ENCODE measurements around the gene TTPAL.

The TTPAL gene

GRCh38 chr20:44491635-44492395 lies 16.1 kb downstream of the TTPAL start:
- H3K27ac ChIP-seq = no peak overlapping the region
- H3K36me3 ChIP-seq = peaks cover 47% of the 10 kb centered on the region
- no peak overlapping the region for H3K4me3 ChIP-seq (ENCODE audit: low read depth, low read length)
- TF ChIP-seq CTCF (IDR thresholded peaks at IDR 0.05; ENCODE audit: low read depth, low read length) = no peak
- no peaks in the 10 kb centered on the region for H3K9me3 ChIP-seq (ENCODE audit: severe bottlenecking)
- no peak for DNase-seq
- no peaks in the 10 kb centered on the region for H3K27me3 ChIP-seq (ENCODE audit: insufficient read depth, low read depth, severe bottlenecking)

- Histone ChIP-seq H3K9me3 (ENCODE audit: severe bottlenecking) (no peaks in the 10 kb centered on the region), H3K4me3 (ENCODE audit: low read depth, low read length) (no peak overlapping the region), H3K27ac (no peak overlapping the region), H3K36me3 (peaks cover 47% of the 10 kb centered on the region), H3K27me3 (ENCODE audit: insufficient read depth, low read depth, severe bottlenecking) (no peaks in the 10 kb centered on the region)
- no peak for TF ChIP-seq CTCF (IDR thresholded peaks at IDR 0.05; ENCODE audit: low read depth, low read length)
- no peak for DNase-seq
Measured at GRCh38 chr20:44494266-44494665, 18.6 kb downstream of the TTPAL start.

- Histone ChIP-seq H3K27ac (no peak overlapping the region), H3K36me3 (peaks cover 43% of the 10 kb centered on the region), H3K4me3 (ENCODE audit: low read depth, low read length) (no peak overlapping the region), H3K27me3 (ENCODE audit: insufficient read depth, low read depth, severe bottlenecking) (no peaks in the 10 kb centered on the region), H3K9me3 (ENCODE audit: severe bottlenecking) (no peaks in the 10 kb centered on the region)
- TF ChIP-seq CTCF (IDR thresholded peaks at IDR 0.05; ENCODE audit: low read depth, low read length) = no peak
- no peak for DNase-seq
Measured at GRCh38 chr20:44494681-44495080, 19.0 kb downstream of the TTPAL start.

- peaks cover 41% of the 10 kb centered on the region for H3K36me3 ChIP-seq
- H3K4me3 ChIP-seq (ENCODE audit: low read depth, low read length) = no peak overlapping the region
- no peaks in the 10 kb centered on the region for H3K9me3 ChIP-seq (ENCODE audit: severe bottlenecking)
- H3K27ac ChIP-seq = no peak overlapping the region
- TF ChIP-seq CTCF (IDR thresholded peaks at IDR 0.05; ENCODE audit: low read depth, low read length) = no peak
- no peaks in the 10 kb centered on the region for H3K27me3 ChIP-seq (ENCODE audit: insufficient read depth, low read depth, severe bottlenecking)
- DNase-seq = no peak
Measured at GRCh38 chr20:44495257-44495656, 19.6 kb downstream of the TTPAL start.

- H3K9me3 ChIP-seq (ENCODE audit: severe bottlenecking) = no peaks in the 10 kb centered on the region
Measured at GRCh38 chr20:44495802-44496481, 20.3 kb downstream of the TTPAL start.

More at GRCh38 chr20:44495802-44496481, 20.3 kb downstream of the TTPAL start:
- Histone ChIP-seq H3K27me3 (ENCODE audit: insufficient read depth, low read depth, severe bottlenecking) (no peaks in the 10 kb centered on the region), H3K4me3 (ENCODE audit: low read depth, low read length) (no peak overlapping the region), H3K36me3 (peaks cover 45% of the 10 kb centered on the region), H3K27ac (no peak overlapping the region)
- no peak for DNase-seq
- TF ChIP-seq CTCF (IDR thresholded peaks at IDR 0.05; ENCODE audit: low read depth, low read length) = no peak

Measured in WERI-Rb-1 (cell line).